Cardiac fibroblast (primary cell): ENCODE results near the gene MMGT1.

Experiments
- DNase-seq, 2 donors: peaks; one replicate each; pipeline versions ENCODE4 v3.0.0 to v3.0.0-alpha.2; 2010; ENCODE audit warnings: low read depth in 2 of 2
- H3K4me3 ChIP-seq, 2 donors: replicated peaks in 1 of 2; 1 replicate in 1 of 2; 2 replicates in 1 of 2; pipeline ENCODE4 v1.5.1; 2011; ENCODE audit warnings: low read depth in 2 of 2, low read length in 2 of 2, mild to moderate bottlenecking in 2 of 2, moderate library complexity in 1 of 2
- TF ChIP-seq, protein P1 (sequence below): IDR thresholded peaks from one replicate; pipeline ENCODE4 v1.5.1; 2011; ENCODE audit warnings: low read depth, mild to moderate bottlenecking, low read length, inconsistent platforms

MMGT1 gene

DNA sequence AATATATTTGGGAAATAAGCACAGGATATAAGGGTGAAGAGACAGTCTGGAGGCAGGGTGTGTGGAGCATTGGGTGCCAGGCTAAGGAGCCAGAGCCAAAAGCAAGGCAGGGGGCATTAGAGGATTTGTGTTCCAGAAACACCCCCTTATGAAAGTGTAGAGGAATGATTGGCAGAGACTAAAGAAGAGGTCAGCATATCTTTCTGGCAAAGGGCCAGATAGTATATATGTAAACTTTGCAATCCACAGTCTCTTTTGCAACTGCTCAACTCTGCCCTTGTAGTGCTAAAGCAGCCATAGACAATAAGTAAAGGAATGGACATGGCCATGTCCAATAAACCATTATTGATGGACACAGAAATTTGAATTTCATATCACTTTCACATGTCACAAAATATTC lies 7.9 kb upstream of the MMGT1 start:
- H3K4me3 ChIP-seq = no peak overlapping the region
- no peak for DNase-seq
- TF ChIP-seq, protein P1, sequence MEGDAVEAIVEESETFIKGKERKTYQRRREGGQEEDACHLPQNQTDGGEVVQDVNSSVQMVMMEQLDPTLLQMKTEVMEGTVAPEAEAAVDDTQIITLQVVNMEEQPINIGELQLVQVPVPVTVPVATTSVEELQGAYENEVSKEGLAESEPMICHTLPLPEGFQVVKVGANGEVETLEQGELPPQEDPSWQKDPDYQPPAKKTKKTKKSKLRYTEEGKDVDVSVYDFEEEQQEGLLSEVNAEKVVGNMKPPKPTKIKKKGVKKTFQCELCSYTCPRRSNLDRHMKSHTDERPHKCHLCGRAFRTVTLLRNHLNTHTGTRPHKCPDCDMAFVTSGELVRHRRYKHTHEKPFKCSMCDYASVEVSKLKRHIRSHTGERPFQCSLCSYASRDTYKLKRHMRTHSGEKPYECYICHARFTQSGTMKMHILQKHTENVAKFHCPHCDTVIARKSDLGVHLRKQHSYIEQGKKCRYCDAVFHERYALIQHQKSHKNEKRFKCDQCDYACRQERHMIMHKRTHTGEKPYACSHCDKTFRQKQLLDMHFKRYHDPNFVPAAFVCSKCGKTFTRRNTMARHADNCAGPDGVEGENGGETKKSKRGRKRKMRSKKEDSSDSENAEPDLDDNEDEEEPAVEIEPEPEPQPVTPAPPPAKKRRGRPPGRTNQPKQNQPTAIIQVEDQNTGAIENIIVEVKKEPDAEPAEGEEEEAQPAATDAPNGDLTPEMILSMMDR = no peak

DNA sequence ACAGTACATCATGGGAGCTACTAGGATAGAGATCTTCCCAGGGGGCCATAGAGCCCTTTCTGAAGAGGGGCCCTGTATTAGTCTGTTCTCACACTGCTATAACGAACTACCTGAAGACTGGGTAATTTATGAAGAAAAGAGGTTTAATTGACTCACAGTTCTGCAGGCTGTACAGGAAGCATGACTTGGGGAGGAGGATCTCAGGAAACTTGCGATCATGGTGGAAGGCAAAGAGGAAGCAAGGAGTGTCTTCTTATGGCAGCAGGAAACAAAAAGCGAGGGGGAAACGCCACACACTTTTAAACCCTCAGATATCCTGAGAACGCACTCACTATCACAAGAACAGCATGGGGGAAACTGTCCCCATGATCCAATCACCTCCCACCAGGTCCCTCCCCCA lies 7.2 kb upstream of the MMGT1 start:
- TF ChIP-seq, protein P1 = no peak
- no peak for DNase-seq
- no peak overlapping the region for H3K4me3 ChIP-seq

DNA sequence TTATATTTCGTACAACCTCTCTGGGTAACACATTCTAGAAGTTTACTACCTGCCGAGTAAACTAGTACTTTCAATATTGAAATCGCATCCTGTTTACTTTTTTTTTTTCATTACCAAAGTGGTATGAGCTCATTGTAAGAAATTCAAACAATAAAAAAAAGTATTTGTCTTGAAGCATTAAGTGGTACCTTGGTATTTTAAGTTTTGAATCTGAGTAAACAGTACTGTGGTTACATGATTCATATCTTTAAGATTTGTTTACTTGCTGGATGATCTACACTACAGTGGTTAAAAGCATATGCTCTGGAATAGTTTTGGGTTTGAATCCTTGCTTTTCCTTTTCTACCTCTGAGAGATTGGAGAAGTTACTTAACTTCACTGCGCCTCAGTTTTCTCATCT lies 3.8 kb upstream of the MMGT1 start:
- H3K4me3 ChIP-seq = no peak overlapping the region
- TF ChIP-seq, protein P1 = no peak
- peak in 1 of 2 donors; percentile 61 for DNase-seq

DNA sequence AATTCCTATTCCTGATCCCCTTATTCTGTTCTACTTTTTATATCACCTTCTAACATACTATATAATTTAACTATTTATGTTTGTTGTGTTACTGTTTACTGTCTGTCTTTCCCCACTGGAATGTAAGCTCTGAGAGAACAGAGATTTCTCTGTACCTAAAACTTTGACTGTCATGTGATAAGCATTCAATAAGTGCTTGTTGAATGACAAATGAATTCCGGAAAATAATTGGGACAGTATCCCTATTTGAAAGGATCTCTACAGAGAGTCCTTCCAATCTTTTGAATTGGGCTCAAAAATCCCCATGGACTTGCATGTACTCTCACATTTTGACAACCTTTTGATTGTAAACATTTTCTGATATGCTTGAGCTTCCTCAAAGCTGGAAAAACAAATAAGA lies 1.6 kb upstream of the MMGT1 start:
- no peak overlapping the region for H3K4me3 ChIP-seq
- no peak for DNase-seq
- TF ChIP-seq, protein P1 = no peak

DNA sequence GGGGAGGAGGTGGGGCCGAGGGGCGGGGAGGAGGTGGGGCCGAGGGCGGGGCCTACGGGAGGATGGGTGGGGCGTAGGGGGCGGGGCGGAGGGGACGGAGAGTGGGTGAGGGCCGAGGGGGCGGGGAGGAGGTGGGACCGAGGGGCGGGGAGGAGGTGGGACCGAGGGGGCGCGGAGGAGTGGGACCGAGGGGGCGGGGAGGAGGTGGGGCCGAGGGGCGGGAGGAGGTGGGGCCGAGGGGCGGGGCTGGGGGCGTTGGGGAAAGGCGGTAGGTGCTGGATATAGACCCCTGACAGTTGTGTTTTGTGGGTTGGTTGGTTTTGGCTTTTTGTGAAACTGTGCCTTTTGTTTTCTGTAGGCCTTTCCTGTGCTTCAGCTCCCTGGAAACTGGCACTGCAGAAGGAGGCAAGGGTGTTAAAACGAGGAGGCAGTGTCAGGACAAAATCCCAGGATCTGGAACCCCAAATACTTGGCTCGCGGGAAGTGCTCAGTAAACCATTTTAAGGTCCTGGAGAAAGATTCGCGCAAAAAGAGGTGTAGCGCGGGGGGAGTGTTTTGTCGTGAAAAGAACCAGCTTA lies 580 bp upstream of the MMGT1 start:
- peak overlapping the region; percentile 30 to 41 for H3K4me3 ChIP-seq
- DNase-seq = peak; percentile 55 to 85
- TF ChIP-seq, protein P1 = no peak

DNA sequence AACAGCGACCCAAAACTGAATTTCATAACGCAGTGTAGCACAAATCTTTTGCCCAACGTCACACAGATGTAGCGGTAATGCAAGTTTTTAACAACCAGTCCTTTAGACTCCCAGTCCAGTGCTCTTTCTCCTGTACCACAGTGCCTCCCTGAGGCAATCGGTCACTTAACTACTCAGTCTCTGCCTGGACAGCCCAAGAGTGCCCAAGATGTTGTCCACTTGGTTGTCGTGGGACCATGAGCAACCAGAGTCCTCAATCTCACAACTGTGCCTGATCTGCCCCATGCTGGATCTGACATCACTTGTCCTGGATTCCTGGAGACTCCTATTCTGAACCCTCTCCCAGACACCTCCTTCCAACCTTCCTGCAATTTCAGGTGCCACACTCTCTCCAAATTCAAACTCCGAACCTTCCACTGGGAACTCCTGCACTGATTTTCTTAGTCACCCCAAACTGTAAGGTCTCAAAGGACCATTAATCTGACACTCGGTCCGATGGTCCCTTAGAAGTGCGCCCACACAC lies 702 bp downstream of the MMGT1 start:
- TF ChIP-seq, protein P1 = peak; percentile 18
- peak; percentile 22 to 42 for DNase-seq
- H3K4me3 ChIP-seq = peak overlapping the region; percentile 82 to 83

DNA sequence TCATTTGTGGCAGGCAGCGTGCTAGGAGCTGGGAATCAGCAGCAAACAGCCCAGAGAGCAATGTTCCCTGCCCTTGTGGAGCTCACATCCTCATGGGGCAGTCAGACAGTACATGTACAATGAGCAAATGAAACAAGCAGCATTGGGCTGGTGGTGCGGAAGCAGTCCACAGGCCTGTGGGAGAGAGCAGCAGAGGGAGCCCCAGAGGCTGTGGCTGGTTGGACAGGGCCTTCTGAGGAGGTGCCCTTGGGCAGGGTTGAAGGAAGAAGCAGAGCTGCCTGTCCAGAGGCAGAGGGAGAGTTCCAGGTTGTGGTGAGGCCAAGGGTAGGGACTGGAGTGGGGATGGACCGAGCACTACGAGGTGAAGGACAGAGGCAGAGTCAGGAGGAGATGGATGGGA lies 22.5 kb downstream of the MMGT1 start:
- DNase-seq = no peak
- TF ChIP-seq, protein P1 = no peak
- H3K4me3 ChIP-seq = no peak overlapping the region
